Activated CD4-positive, alpha-beta T cell treated with anti-CD3 and anti-CD28 coated beads for 36 hours (primary cell): ENCODE results near the gene AHCTF1. TPM values are rescaled to one million over a fixed set of nuclear protein-coding genes. Genes with fewer than 3 reads are reported as not detected.
A peak's percentile ranks its signal among the peaks of the same experiment; 100 is the strongest.
"Not testable (repeated sequence)": the region's sequence is repeated elsewhere in the genome, so short reads cannot be mapped to it uniquely, and the experiment has no call there.

Source experiments
- ATAC-seq: fragments of 200-7000 bp; cut with Tn5 transposase; one replicate; pipeline ENCODE4 v1.10.0; 2021; ENCODE audit warnings: mild to moderate bottlenecking, moderate library complexity
- CTCF ChIA-PET: fragments of 350-600 bp; sonication (Branson Sonifier 250); formaldehyde crosslinking; loops from one replicate; lab custom pipeline; 2021; ENCODE audit warnings: antibody characterized with exemption; lab: Charles Lee
- POLR2A ChIA-PET: fragments of 350-600 bp; sonication (Branson Sonifier 250); formaldehyde crosslinking; loops from one replicate; lab custom pipeline; 2021; ENCODE audit warnings: antibody characterized with exemption, inconsistent platforms; lab: Charles Lee
- DNase-seq: peaks from one replicate; pipeline ENCODE4 v3.0.0-alpha.2; 2020
- H3K27ac Mint-ChIP-seq: one replicate; pipeline ENCODE4 v1.8.0; 2021; ENCODE audit warnings: mixed read lengths
- H3K27me3 Mint-ChIP-seq: one replicate; pipeline ENCODE4 v1.8.0; 2021; ENCODE audit warnings: mixed read lengths
- H3K36me3 Mint-ChIP-seq: one replicate; pipeline ENCODE4 v1.8.0; 2021; ENCODE audit warnings: low read depth, mixed read lengths
- H3K4me1 Mint-ChIP-seq: one replicate; pipeline ENCODE4 v1.8.0; 2021; ENCODE audit warnings: mixed read lengths
- H3K4me3 Mint-ChIP-seq: one replicate; pipeline ENCODE4 v1.8.0; 2021; ENCODE audit warnings: mild to moderate bottlenecking, moderate library complexity, mixed read lengths
- H3K9me3 Mint-ChIP-seq: one replicate; pipeline ENCODE4 v1.8.0; 2021; ENCODE audit warnings: low read depth, mixed read lengths
- intact Hi-C, 2 experiments: fragments of 100-400 bp; cut with DNase I in 1 of 2; cut with micrococcal nuclease in 1 of 2; formaldehyde crosslinking; loops; one replicate each; pipeline versions ENCODE4 v1.14.2 to v1.15.1; 2022 to 2024; cut with DNase I, micrococcal nuclease
- total RNA-seq, 2 experiments: library from RNA; stranded (reverse); gene quantifications; one replicate each; pipeline ENCODE4 v1.2.3, GENCODE V29; 2021

The AHCTF1 gene
- total RNA-seq, 2 experiments from 2014 or later, result 38.8 to 54.4 TPM

GRCh38 chr1:246878551-246878950 lies 53.2 kb downstream of the AHCTF1 start:
- ChIA-PET CTCF (interaction anchor here (0.9 kb wide), 1 partner anchor 14 kb away, joined by 3 read pairs; no protein-coding TSS in a partner anchor), POLR2A (no interaction called here)
- intact Hi-C loops, result no loop called here
- H3K27ac Mint-ChIP-seq, result no peak overlapping the region
- no peaks in the 10 kb centered on the region for H3K27me3 Mint-ChIP-seq
- peaks cover 40% of the 10 kb centered on the region for H3K36me3 Mint-ChIP-seq
- DNase-seq, result no peak
- H3K9me3 Mint-ChIP-seq, result no peaks in the 10 kb centered on the region
- H3K4me3 Mint-ChIP-seq, result no peak overlapping the region
- H3K4me1 Mint-ChIP-seq, result peaks cover 18% of the 10 kb centered on the region
- no peak for ATAC-seq

GRCh38 chr1:246876431-246876830 lies 55.3 kb downstream of the AHCTF1 start:
- ChIA-PET CTCF (interaction anchor here (1.0 kb wide), 1 partner anchor 8 kb away, joined by 4 read pairs; no protein-coding TSS in a partner anchor), POLR2A (no interaction called here)
- DNase-seq, result no peak
- H3K9me3 Mint-ChIP-seq, result no peaks in the 10 kb centered on the region
- intact Hi-C loops, result loop anchor here in 1 of 2 experiments (2.0 kb wide), 1 partner anchor 54 kb away; the partner anchor contains the start of gene AHCTF1
- H3K36me3 Mint-ChIP-seq, result peaks cover 51% of the 10 kb centered on the region
- no peak for ATAC-seq
- no peak overlapping the region for H3K27ac Mint-ChIP-seq
- H3K4me1 Mint-ChIP-seq, result peaks cover 22% of the 10 kb centered on the region
- no peak overlapping the region for H3K4me3 Mint-ChIP-seq
- no peaks in the 10 kb centered on the region for H3K27me3 Mint-ChIP-seq

GRCh38 chr1:246875041-246876026 lies 56.4 kb downstream of the AHCTF1 start:
- peak overlapping the region; percentile 52 for H3K27ac Mint-ChIP-seq
- POLR2A ChIA-PET, result no interaction called here
- peak; percentile 36 for DNase-seq
- H3K4me1 Mint-ChIP-seq, result peaks cover 22% of the 10 kb centered on the region
- H3K36me3 Mint-ChIP-seq, result peaks cover 52% of the 10 kb centered on the region
- ATAC-seq, result peak; percentile 99
- H3K9me3 Mint-ChIP-seq, result no peaks in the 10 kb centered on the region
- H3K27me3 Mint-ChIP-seq, result no peaks in the 10 kb centered on the region
- CTCF ChIA-PET, result interaction anchor here (1.0 kb wide), 1 partner anchor 9 kb away, joined by 4 read pairs; no protein-coding TSS in a partner anchor
- no peak overlapping the region for H3K4me3 Mint-ChIP-seq
- intact Hi-C loops, result loop anchor here in 1 of 2 experiments (2.0 kb wide), 1 partner anchor 55 kb away; the partner anchor contains the start of gene AHCTF1

- Mint-ChIP-seq H3K4me3 (no peak overlapping the region), H3K9me3 (no peaks in the 10 kb centered on the region), H3K36me3 (peaks cover 43% of the 10 kb centered on the region), H3K27me3 (no peaks in the 10 kb centered on the region), H3K4me1 (no peaks in the 10 kb centered on the region), H3K27ac (no peak overlapping the region)
- CTCF ChIA-PET, result interaction anchor here (1.2 kb wide), 1 partner anchor 18 kb away, joined by 4 read pairs; no protein-coding TSS in a partner anchor
- POLR2A ChIA-PET, result no interaction called here
- intact Hi-C loops, result no loop called here
- no peak for ATAC-seq
- DNase-seq, result no peak
Observed at GRCh38 chr1:246865921-246866320, 65.8 kb downstream of the AHCTF1 start.

- H3K27me3 Mint-ChIP-seq, DNase-seq, H3K27ac Mint-ChIP-seq, intact Hi-C loops, ATAC-seq, POLR2A ChIA-PET, H3K9me3 Mint-ChIP-seq, H3K4me3 Mint-ChIP-seq, H3K4me1 Mint-ChIP-seq: not testable (repeated sequence)
- peaks cover 44% of the 10 kb centered on the region for H3K36me3 Mint-ChIP-seq
- CTCF ChIA-PET, result interaction anchor here (1.2 to 1.3 kb wide), 2 partner anchors 9 to 16 kb away, joined by 3 read pairs; no protein-coding TSS in a partner anchor
Observed at GRCh38 chr1:246863791-246864190, 68.0 kb downstream of the AHCTF1 start.

- Mint-ChIP-seq H3K9me3 (no peaks in the 10 kb centered on the region), H3K36me3 (peaks cover 48% of the 10 kb centered on the region), H3K4me1 (no peaks in the 10 kb centered on the region), H3K27ac (no peak overlapping the region), H3K4me3 (no peak overlapping the region), H3K27me3 (no peaks in the 10 kb centered on the region)
- ATAC-seq, result no peak
- POLR2A ChIA-PET, result no interaction called here
- CTCF ChIA-PET, result no interaction called here
- intact Hi-C loops, result no loop called here
- DNase-seq, result no peak
Observed at GRCh38 chr1:246860401-246860800, 71.3 kb downstream of the AHCTF1 start.

GRCh38 chr1:246856371-246856770 lies 75.4 kb downstream of the AHCTF1 start:
- H3K27ac Mint-ChIP-seq, result no peak overlapping the region
- intact Hi-C loops, result no loop called here
- no peaks in the 10 kb centered on the region for H3K4me1 Mint-ChIP-seq
- no peaks in the 10 kb centered on the region for H3K9me3 Mint-ChIP-seq
- no peak for DNase-seq
- H3K27me3 Mint-ChIP-seq, result no peaks in the 10 kb centered on the region
- peaks cover 60% of the 10 kb centered on the region for H3K36me3 Mint-ChIP-seq
- ChIA-PET CTCF (no interaction called here), POLR2A (no interaction called here)
- H3K4me3 Mint-ChIP-seq, result no peak overlapping the region
- no peak for ATAC-seq

- intact Hi-C loops, DNase-seq, POLR2A ChIA-PET, H3K4me1 Mint-ChIP-seq, H3K27me3 Mint-ChIP-seq, H3K4me3 Mint-ChIP-seq, H3K27ac Mint-ChIP-seq, H3K9me3 Mint-ChIP-seq, CTCF ChIA-PET: not testable (repeated sequence)
- H3K36me3 Mint-ChIP-seq, result peaks cover 62% of the 10 kb centered on the region
- peak; percentile 26 for ATAC-seq
Observed at GRCh38 chr1:246850640-246851039, 81.1 kb downstream of the AHCTF1 start.

- no peaks in the 10 kb centered on the region for H3K9me3 Mint-ChIP-seq
- CTCF ChIA-PET, result no interaction called here
Observed at GRCh38 chr1:246843876-246844275, 87.9 kb downstream of the AHCTF1 start.

GRCh38 chr1:246840761-246841160 lies 91.0 kb downstream of the AHCTF1 start:
- H3K9me3 Mint-ChIP-seq, H3K27ac Mint-ChIP-seq, CTCF ChIA-PET, DNase-seq, intact Hi-C loops, H3K4me1 Mint-ChIP-seq, POLR2A ChIA-PET, H3K27me3 Mint-ChIP-seq, H3K4me3 Mint-ChIP-seq, ATAC-seq: not testable (repeated sequence)
- peaks cover 27% of the 10 kb centered on the region for H3K36me3 Mint-ChIP-seq

More at GRCh38 chr1:246843876-246844275, 87.9 kb downstream of the AHCTF1 start:
- no peak for ATAC-seq
- intact Hi-C loops, result no loop called here
- H3K36me3 Mint-ChIP-seq, result peaks cover 41% of the 10 kb centered on the region
- H3K27ac Mint-ChIP-seq, result no peak overlapping the region
- H3K4me1 Mint-ChIP-seq, result no peaks in the 10 kb centered on the region
- H3K4me3 Mint-ChIP-seq, result no peak overlapping the region
- no peak for DNase-seq
- no peaks in the 10 kb centered on the region for H3K27me3 Mint-ChIP-seq
- POLR2A ChIA-PET, result interaction anchor here (0.6 kb wide), 1 partner anchor 62 kb away, joined by 3 read pairs; no protein-coding TSS in a partner anchor

GRCh38 chr1:246838118-246838456 lies 93.7 kb downstream of the AHCTF1 start:
- Mint-ChIP-seq H3K27ac (no peak overlapping the region), H3K4me3 (no peak overlapping the region), H3K9me3 (no peaks in the 10 kb centered on the region), H3K27me3 (peaks cover 3% of the 10 kb centered on the region), H3K36me3 (peaks cover 14% of the 10 kb centered on the region), H3K4me1 (peaks cover 6% of the 10 kb centered on the region)
- CTCF ChIA-PET, result no interaction called here
- POLR2A ChIA-PET, result no interaction called here
- no peak for DNase-seq
- no peak for ATAC-seq
- intact Hi-C loops, result no loop called here
